ENCODE measurements around the gene IFT74. TPM values are rescaled to one million over a fixed set of nuclear protein-coding genes. Genes with fewer than 3 reads are reported as not detected.

The IFT74 gene
- total and polyA plus RNA-seq, 12 donors, result 5.8 to 13.4 (median 10.9) TPM

GRCh38 chr9:27042476-27042875 lies 86.3 kb downstream of the IFT74 start:
- intact Hi-C loops (cut with DNase I), result no loop called here

GRCh38 chr9:27043176-27043575 lies 87.0 kb downstream of the IFT74 start:
- no peak for ATAC-seq
- no peaks in the 10 kb centered on the region for H3K4me1 ChIP-seq
- H3K36me3 ChIP-seq, result peaks cover 0 to 26% (median 0%) of the 10 kb centered on the region in 9 donors
- 97% methylated on average over 2 of the region's 2 CpGs for WGBS, 2 donors
- no peak overlapping the region for H3K4me3 ChIP-seq
- no peak for DNase-seq
- TF ChIP-seq, protein P1, sequence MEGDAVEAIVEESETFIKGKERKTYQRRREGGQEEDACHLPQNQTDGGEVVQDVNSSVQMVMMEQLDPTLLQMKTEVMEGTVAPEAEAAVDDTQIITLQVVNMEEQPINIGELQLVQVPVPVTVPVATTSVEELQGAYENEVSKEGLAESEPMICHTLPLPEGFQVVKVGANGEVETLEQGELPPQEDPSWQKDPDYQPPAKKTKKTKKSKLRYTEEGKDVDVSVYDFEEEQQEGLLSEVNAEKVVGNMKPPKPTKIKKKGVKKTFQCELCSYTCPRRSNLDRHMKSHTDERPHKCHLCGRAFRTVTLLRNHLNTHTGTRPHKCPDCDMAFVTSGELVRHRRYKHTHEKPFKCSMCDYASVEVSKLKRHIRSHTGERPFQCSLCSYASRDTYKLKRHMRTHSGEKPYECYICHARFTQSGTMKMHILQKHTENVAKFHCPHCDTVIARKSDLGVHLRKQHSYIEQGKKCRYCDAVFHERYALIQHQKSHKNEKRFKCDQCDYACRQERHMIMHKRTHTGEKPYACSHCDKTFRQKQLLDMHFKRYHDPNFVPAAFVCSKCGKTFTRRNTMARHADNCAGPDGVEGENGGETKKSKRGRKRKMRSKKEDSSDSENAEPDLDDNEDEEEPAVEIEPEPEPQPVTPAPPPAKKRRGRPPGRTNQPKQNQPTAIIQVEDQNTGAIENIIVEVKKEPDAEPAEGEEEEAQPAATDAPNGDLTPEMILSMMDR (IDR thresholded peaks at IDR 0.05), result no peak
- H3K9me3 ChIP-seq, result no peaks in the 10 kb centered on the region
- no peaks in the 10 kb centered on the region for H3K27me3 ChIP-seq
- intact Hi-C loops (cut with DNase I), result no loop called here
- H3K27ac ChIP-seq, result no peak overlapping the region

More at GRCh38 chr9:27042476-27042875, 86.3 kb downstream of the IFT74 start:
- Histone ChIP-seq H3K36me3 (peaks cover 0 to 23% (median 0%) of the 10 kb centered on the region in 9 donors), H3K9me3 (no peaks in the 10 kb centered on the region), H3K4me1 (no peaks in the 10 kb centered on the region), H3K27me3 (no peaks in the 10 kb centered on the region), H3K4me3 (no peak overlapping the region), H3K27ac (no peak overlapping the region)
- TF ChIP-seq, protein P1 (IDR thresholded peaks at IDR 0.05), result no peak
- no peak for DNase-seq
- 68 to 72% methylated on average over 1 of the region's 1 CpG for WGBS, 2 donors
- ATAC-seq, result no peak

GRCh38 chr9:27047136-27047535 lies 90.9 kb downstream of the IFT74 start:
- H3K27me3 ChIP-seq, result no peaks in the 10 kb centered on the region
- H3K4me1 ChIP-seq, result no peaks in the 10 kb centered on the region
- ATAC-seq, result no peak
- peaks cover 0 to 47% (median 0%) of the 10 kb centered on the region in 9 donors for H3K36me3 ChIP-seq
- intact Hi-C loops (cut with DNase I), result no loop called here
- H3K9me3 ChIP-seq, result no peaks in the 10 kb centered on the region
- WGBS, 2 donors, result 66 to 77% methylated on average over 4 of the region's 4 CpGs
- H3K27ac ChIP-seq, result no peak overlapping the region
- TF ChIP-seq, protein P1 (IDR thresholded peaks at IDR 0.05), result no peak
- DNase-seq, result no peak
- H3K4me3 ChIP-seq, result no peak overlapping the region

DNA sequence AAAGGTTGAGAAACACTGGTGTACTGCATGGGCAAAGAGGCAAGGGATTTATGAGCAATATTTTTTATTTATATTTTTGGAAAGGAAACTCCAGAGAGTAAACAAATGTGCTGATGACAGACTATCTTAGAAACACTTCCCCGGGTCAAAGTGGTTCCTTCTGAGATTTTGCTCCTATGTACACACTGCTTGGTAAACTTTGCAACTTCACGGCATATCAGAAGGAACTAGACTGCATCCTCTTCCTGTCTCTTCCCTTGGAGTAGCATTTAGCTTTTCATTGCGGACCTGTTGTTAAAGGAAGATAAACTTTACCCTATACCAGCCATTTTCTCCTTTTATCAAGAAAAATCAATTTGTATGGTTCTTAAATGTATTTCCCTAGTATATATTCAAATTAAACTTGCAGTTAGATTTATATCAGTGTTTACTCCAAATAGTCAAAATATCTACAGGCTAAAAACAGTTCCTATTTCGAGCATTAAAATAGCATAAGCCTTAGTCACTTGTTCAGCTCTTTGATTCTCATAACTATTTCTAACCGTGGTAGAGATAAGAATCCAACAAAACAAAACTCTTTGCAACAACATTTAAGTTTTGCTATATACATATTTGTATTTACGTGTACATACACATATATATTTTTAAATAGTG lies 97.3 kb downstream of the IFT74 start:
- peak in 3 of 8 donors; percentile 46 to 65 (median 59) for ATAC-seq

More for the DNA sequence above, 97.3 kb downstream of the IFT74 start:
- Histone ChIP-seq H3K9me3 (no peaks in the 10 kb centered on the region), H3K4me3 (no peak overlapping the region), H3K27ac (peak overlapping the region in 1 of 10 donors; percentile 22), H3K4me1 (peaks cover 0 to 14% (median 8%) of the 10 kb centered on the region in 9 donors), H3K36me3 (peaks cover 0 to 49% (median 3%) of the 10 kb centered on the region in 9 donors), H3K27me3 (no peaks in the 10 kb centered on the region)
- no peak for DNase-seq
- intact Hi-C loops (cut with DNase I), result loop anchor here in 1 of 10 donors (10.0 kb wide), 1 partner anchor 59 kb away; no protein-coding TSS in a partner anchor
- WGBS, 2 donors, result 31 to 36% methylated on average over 6 of the region's 6 CpGs
- TF ChIP-seq, protein P1 (IDR thresholded peaks at IDR 0.05), result no peak
